Choroid plexus epithelial cell (primary cell): ENCODE measurements around the gene FGF1.
A peak's percentile ranks its signal among the peaks of the same experiment; 100 is the strongest.

Experiments
- DNase-seq: peaks from one replicate; pipeline ENCODE4 v3.0.0-alpha.2; 2010; ENCODE audit warnings: low read depth
- H3K4me3 ChIP-seq: 2 replicates; pipeline ENCODE4 v1.5.1; 2011; ENCODE audit warnings: low read depth, mild to moderate bottlenecking, control low read depth, low read length, moderate library complexity
- CTCF ChIP-seq: conservative IDR thresholded peaks from 2 replicates; pipeline ENCODE4 v1.5.1; 2011; ENCODE audit warnings: low read depth, mild to moderate bottlenecking, control low read depth, inconsistent platforms, low read length, moderate library complexity

FGF1 gene

DNA sequence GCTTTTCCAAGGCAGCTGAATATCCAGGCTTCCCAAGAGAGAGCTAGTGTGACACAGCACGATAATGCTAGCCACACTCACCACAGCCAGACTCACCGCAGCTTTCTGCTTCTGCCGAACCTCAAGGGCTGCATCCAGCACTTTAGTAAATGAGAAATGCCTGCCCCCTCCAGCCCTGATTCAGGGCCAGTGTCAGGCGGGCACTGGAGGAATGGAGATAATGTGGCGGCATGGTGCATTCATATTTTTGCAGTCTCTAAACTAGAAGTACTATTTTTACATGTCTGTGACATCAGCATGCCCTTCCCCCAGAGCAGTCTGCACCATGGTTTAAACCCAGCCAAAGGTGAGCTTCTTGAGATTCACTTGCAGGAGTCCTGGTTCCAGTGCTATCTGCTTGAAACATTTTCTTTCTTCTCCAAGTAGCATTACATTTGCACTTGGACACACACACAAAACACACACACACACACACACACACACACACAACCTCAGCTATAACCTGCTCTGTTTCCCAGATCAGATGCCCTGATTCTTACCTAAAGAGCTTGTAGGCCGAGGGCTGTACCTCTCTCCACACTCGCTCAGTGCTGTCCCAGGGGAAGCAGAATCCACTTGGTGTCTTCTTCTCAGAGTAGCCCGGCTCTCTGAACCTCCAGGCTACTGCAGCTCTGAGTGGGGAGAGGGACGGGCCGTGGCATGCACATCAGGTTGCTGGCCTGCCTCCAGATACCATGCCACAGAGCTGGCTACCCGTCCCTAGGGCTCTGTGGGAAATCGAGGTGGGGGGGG, at the start of gene FGF1:
FGF1 (minus strand) TSS at position 673 of the 792 bp plus-strand sequence. CDS start 71,963 bp downstream, outside the sequence.
- no peak for TF ChIP-seq CTCF
- H3K4me3 ChIP-seq: no peak within 1 kb of the TSS
- peak; percentile 14 for DNase-seq

DNA sequence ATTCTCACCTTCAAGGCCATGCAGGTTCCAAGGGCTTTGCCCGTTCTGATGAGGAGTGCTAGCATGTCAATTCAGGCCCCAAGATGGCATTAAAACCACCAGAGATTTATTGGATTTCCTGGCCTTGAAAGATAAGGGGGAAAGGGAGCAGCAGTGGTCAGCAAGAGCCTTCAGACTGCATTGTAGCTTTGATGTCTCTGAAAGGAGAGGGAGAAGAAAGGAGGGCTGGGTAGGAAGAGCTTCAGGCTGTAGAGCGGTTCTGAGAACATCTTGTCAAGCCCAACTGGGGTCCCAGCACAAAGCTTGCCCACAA, 41.8 kb upstream of the FGF1 start:
- TF ChIP-seq CTCF: no peak
- H3K4me3 ChIP-seq: no peak overlapping the region
- no peak for DNase-seq

- peak; percentile 95 for DNase-seq
- no peak for TF ChIP-seq CTCF
- H3K4me3 ChIP-seq: no peak overlapping the region
These were observed 40.4 kb upstream of the FGF1 start for GRCh38 chr5:142726188-142726731.

DNA sequence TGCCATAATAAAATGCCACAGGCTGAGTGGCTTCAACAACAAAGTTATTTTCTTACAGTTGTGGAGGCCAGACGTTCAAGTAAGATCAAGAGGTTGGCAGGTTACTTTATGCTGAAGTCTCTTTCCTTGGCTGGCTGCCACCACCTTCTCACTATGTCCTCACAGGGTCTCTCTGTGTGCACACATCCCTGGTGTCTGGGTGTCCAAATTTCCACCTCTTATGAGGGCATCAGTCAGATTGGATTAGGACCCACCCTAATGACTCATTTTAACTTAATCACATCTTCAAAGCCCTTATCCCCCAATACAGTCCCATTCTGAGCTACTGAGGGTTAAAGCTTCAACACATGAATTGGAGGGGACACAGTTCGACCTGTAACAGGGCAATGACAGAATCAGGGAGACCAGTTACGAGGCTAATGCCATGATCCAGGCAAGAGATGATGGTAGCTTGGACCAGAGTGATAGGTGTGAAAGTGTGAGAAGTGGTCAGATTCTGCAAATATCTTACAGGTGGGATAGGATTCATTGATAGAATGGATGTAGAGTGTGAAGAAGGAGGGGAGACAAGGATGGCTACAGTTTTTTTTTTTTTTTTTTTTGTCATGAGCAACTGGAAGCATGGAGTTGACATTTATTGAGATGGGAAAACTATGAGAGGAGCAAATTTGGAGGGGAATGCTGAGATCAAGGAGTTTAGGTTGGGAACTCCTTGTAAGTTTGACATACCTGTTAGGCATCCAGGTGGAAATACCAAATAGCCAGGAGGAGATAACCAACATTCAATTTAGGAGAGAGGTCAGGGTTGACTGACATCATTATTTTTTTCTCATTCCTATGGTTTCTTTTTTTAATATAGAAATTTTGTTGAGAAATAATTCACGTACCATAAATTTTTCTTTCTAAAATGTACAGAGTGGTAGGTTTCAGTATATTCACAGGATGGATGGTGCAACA, 39.6 kb upstream of the FGF1 start:
- H3K4me3 ChIP-seq: no peak overlapping the region
- DNase-seq: peak; percentile 22
- no peak for TF ChIP-seq CTCF

DNA sequence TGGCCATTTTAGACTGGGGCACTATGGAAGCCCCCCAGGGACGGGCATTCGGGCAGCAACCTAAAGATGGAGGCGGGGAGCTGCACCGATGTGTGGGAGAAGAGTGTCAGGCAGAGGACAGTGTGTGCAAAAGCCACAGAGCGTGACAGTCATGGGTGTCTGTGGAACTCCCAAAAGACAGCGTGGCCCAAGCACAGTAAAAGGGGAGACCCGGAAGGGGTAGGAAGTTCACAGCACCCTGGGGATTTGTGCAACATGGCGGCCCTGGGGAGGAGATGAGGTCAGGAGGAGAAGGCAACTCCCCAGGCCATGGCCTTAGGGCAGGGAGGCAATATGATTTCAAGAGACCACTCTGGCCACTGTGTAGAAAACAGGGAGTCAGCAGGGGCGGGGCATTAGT, 38.9 kb upstream of the FGF1 start:
- no peak overlapping the region for H3K4me3 ChIP-seq
- TF ChIP-seq CTCF: no peak
- DNase-seq: no peak

DNA sequence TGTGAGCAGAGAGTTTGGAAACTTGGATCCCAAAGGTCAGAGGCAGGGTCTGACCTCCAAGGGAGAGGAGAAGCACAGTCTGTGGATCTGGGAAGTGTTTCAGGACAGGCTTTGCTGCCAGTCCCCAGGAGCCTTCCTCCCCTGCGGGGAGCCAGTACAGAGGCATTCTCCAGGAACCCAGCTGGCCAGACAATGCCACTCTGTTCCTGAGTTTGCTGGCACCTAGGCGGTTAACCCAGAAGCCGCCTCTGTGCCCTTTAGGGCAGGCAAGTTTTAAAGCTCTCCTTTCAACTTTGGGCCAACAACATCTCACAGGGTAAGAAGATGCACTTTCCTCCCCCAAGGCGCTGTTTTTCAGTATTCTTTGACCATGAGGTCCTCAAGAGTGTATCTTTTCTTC, 37.0 kb upstream of the FGF1 start:
- DNase-seq: no peak
- no peak for TF ChIP-seq CTCF
- H3K4me3 ChIP-seq: no peak overlapping the region
